ENCODE results near the gene FBN1.

The FBN1 gene

DNA sequence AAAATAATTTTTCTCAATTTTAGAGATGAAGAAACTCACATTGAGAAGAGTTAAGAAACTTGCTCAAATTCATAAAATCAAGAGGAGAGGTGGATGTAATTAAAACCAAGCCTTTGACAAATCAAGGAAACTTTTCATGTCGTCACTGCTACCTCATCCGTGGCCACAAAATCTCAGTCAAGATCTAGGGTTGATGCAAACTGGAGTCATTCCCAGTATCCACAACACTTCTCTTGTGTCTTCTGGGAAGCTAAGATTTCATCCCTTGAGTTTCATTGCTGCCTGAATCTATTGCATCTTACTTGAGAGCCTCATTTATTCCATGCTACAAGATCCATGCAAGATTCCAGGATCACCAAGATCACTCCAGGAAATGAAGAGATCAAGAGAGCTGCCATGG lies 5.4 kb upstream of the FBN1 start:
- no peak for DNase-seq

- no peak for DNase-seq
These were observed 2.5 kb upstream of the FBN1 start for GRCh38 chr15:48647962-48648361.

DNA sequence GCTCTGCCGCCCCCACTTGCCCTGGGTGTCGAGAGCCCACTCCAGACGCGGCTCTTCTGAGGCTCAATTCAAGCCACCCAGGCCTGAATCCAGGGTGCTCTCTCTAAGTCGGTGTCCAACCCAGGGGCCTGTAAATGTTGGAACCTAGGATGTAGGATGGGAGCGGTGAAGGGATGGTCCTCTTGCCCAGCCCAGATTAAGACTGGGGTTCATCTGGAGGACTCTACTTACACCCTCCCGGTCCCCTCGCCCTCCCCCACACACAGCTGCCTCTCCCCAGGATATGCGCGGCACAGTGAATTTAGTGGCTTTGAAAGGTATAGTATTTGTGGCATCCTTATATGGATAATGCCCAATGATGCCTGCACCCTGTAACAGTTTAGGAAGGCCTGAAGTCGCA lies 822 bp upstream of the FBN1 start:
- DNase-seq = no peak

DNA sequence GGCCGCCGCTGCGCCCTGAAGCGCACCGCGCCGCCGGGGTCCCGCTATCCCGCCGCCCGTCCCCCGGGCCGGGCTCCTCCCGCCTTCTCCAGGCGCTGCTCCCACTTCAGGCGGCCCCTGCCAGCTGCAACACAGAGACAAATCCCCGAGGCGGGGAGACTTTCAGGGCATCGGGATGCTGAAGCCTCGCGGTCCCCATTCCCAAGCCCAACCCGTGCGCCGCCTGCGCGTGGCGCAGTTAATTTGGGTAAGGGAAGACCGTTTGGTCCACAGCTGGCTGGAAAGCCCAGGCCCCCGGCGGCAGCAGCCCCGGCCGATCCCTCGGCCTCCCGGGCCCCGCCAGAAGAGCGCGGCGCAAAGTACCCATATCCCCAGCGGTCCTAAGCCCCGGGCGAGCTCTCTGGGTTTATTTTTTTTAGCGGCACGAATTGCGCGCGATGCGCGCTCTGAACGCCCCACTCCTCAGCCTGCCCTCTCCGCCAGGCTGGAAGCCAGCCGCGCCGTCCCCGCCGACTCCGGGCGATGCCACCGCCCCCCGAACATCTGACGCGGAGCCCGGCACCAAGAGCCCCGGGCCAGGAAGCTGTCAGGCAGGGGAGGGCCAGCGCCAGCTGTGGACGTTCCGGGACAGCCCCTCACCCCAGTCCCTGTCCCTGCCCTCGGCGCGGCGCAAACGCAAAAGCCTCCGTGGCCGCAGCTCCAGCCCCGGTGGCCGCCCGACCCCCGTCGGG lies 517 bp downstream of the FBN1 start:
- peak; percentile 40 for DNase-seq

GRCh38 chr15:48644467-48644826 lies 1.1 kb downstream of the FBN1 start:
- no peak for DNase-seq

DNA sequence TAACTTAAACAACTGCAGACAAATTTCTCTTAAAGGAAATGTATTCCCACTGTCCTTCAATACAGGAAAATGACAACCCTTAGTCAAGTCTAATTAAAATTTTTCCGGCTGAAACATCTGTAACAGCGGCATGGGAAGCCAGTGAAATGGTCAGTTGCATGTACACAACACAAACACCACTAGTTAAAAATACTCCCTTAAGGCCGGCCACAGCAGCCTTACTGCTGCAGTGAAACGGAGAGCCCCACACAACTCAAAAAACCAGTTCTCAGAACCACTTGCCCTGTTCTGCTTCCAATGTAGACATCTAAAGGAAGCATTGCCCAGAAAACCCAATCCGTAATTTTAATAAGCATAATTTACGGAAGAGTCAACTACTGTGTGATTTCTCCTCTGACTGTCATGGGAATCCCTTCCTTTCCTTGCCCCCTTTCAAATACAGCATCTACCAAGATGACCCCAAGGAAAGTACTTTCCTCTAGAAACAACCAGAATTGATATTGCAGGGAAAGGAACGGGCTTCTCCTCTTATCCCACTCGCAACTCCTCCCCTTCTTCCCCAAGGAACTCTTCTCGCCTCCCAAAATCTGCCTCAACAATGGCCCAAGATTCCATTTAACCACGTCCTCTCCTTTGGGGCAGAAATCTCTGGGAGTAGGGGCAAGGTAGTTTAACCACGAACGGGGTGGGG lies 1.6 kb downstream of the FBN1 start:
- DNase-seq = no peak

DNA sequence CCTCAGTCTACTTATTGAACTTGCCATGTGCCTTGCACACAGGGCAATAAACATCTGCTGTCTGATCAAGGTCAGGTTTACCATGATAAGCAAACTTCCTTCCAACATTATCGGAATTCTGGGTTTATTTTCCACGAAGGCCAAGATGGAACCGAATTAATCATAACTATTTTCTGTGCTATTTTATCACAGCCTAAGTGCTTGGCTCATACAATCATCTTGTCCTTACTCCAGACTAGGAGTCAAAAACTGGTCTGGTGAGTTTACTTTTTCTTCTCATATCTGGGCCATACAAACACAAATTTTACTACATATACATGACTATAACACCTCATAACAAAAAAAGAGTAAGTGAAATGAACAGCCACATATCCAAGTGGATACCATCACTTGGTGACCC lies 2.3 kb downstream of the FBN1 start:
- DNase-seq = no peak

DNA sequence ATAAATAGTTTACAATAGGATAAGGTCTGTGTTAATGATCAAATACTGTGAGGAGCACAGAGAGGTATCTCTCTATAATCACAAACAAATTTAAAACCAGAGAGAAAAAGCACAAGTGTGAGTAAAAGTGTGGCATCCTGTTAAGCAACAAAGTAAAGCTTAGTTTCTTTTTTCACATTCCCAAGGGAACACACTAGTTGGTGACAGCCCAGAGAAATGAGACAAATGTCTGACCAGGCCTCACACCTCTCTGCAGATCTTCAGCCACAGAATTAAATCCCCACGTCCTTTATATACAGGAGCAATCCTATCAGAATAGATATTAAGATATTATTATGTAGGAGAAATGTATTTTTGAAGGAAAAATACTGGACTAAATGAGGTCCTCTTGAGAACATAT lies 2.7 kb downstream of the FBN1 start:
- no peak for DNase-seq

DNA sequence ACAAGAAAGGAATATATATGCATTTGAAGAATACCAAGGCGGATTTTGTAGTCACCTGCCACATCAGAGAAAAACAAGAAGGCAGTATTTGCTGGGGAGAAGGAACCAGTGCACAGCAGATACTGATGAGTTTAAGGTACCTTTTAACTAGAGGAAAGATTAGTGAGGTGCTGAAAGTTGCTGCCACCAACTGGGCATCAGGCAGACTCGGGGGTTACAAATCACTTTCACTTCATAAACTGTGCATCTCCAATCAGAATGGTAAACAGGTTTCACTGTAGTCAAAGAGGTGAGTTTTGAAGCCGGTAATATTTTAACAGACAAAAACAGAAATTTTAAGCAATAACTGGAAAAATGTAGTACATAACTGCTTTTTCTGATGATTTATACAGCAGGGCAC lies 4.1 kb downstream of the FBN1 start:
- DNase-seq = peak; percentile 13

DNA sequence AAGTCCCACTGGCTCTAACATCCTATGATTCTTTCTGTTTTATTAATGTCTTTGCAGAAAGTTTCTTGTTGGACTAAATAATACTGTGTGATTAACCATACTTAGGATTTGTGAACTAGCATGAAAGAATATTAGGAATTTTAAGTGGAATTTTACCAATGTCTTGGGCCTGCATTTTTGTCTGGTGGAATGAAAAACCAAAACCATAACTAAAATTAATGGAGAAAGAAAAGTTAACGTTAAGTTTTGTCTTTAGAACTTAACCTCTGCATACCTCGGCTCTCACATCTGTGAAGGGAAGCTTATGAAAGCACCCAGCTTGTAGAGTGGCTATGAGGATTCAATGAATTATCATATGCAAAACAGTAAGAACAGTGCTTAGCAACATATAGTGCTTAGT lies 6.5 kb downstream of the FBN1 start:
- DNase-seq = no peak

- no peak for DNase-seq
These were observed 7.9 kb downstream of the FBN1 start for GRCh38 chr15:48637639-48638038.

- no peak for DNase-seq
These were observed 9.0 kb downstream of the FBN1 start for GRCh38 chr15:48636511-48636910.

DNA sequence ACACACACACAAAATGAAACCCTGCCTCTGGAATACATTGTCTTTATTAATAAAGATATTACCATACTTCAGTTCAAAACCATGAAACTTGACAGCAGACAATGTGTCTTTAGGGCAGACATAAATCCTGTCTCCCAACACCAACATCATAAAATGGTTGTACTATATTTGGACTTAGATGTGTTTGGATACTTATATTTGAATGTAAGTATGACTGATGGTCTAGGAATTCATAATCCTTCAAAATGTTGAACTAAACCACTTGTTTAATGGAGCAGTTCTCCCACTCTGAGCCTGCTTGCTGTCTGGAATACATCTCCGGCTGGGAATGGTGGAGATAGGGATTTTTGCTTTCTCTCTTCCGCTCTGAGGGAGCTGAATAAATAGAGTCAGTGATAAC lies 10.6 kb downstream of the FBN1 start:
- no peak for DNase-seq

- no peak for DNase-seq
These were observed 11.4 kb downstream of the FBN1 start for GRCh38 chr15:48634096-48634495.

DNA sequence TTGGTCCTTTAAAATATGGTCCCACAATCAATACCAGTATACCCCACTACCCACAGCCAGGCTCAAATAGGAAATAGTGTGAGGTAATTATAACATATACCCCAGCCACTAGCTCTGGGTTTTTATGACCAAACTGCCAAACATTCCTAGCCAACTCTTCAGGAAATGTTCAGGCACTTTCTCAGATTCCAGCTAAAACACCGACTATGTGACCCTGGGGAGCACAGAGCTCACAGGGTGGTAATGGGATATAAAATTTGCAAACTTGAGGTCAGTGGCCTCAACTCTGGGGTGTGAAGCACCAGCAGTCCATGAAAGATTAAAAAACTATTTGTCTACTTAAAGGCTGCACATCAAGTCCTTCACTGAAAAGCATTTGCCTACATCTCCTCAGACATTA lies 12.9 kb downstream of the FBN1 start:
- no peak for DNase-seq

DNA sequence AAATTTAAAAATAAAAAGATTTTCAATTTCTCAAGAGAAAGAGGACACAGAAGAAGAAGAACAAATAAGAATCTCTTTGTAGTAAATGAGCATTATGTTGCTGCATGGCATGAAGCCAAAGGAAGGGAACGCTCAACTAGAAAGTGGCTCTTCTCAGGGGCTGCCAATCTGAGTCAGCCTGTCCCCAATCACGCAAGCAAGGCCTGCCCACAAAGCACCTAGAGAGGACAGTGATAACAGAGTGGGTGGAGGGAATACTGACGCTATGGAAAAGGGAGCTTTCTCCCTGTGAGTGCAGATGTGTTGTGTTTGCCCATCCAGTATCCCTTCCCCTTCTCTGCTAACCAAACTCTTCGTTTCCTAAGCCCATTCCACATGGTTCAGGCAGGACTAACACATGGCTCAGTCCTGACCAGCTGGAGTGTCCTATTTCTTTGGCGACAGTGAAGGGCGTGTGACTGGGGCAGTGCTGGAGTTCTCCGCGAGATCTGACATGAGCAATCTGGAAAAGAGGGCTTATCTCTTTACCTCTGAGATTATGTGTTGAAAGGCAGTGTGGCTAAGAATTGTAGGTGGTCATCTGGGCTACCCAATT lies 14.2 kb downstream of the FBN1 start:
- no peak for DNase-seq

DNA sequence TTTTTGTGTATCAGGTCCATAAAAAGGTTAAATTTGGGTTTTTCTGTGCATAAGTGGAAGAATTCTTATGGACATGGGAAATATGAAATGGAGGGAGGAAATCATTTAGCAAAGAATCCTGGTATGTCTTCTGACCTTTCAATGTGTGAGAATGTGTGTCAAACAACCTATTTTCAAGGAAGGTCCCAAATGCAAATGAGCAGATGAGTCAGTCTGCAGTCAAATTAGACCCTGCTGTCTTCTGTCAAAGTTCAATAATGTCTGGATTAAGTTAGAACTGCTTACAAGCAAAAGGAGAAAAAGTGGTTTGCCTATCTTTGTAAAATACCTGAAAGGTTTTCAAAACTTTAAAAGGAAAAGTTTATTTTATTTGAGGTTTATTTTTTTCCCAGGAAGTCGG lies 15.3 kb downstream of the FBN1 start:
- no peak for DNase-seq

GRCh38 chr15:48628832-48629231 lies 16.7 kb downstream of the FBN1 start:
- no peak for DNase-seq

GRCh38 chr15:48627260-48627940 lies 18.1 kb downstream of the FBN1 start:
- no peak for DNase-seq

DNA sequence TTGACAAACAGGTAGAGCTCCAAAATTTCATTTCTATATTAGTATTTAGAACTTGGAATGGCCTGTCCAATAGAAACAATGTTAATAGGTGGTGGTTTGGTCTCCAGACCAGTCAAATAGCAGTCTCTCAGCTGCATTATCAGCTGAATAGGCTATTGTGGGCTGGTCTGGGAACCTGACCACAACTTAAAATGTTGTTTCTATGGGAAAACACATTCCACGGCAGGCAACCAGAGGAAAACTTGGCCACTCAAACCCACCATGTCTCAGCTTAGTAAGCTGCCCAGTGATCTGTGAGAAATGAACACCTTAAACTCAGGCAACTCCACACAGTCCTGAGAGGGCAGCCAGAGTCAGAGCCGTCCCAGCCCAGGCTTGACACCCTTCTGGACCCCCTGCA lies 20.4 kb downstream of the FBN1 start:
- no peak for DNase-seq

DNA sequence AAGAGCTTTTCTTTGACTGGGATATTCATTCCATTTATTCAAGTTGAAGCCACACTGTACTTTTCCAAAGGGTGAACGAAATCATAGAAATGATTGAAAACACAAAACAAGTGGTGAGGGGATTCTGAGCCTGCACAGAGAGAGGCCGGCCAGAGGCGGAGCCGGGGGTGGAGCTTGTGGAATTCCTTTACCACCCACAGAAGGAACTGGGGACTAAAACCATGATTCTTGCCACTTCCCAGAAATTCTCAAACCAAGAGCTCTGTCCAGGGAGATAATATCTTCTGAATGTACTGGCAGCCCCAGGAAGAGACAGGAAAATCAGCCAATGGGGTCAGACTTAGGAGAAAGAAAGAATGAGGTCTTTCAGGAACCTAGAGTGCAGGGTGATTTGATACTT lies 20.8 kb downstream of the FBN1 start:
- no peak for DNase-seq

DNA sequence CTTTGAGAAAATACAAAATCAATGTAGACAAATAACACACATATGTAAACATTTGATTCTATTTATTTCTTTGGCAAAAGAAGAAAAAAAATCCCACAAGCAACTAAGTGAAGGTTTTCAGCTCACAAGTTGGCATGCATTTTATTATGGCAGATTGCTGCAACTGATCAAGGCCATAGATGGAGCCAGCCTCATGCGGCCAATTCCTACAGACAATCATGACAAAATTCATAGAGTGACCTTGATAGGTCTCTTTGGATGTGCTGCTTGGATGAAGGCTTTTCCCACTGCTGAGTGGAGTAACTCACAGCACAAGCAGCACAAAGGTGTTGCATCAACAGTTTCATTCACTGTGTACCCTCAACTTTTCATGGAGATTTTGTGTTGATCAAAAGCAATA lies 22.1 kb downstream of the FBN1 start:
- no peak for DNase-seq

DNA sequence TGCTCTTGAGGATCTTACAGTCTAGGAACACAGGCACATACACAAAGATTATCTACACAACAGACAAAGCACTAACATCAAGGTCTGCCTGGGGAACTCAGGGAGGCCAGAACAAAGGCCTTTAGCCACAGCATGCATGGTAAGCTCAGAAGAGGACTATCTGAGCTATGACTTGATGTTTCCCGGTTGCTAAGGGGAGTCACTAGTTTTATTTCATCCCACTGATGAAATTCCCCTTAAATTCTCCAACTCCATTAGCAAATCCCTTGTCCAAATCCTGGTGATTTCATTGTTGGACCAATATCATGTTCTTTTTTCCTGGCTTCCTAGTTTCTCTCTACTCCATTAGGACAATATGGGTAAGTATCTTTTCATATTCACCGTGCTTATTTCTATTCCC lies 23.3 kb downstream of the FBN1 start:
- no peak for DNase-seq

GRCh38 chr15:48619446-48619845 lies 26.1 kb downstream of the FBN1 start:
- no peak for DNase-seq
